IPS DF 4.7 (cell line): ENCODE results near the gene PMEL.
"Not testable (repeated sequence)": the region's sequence is repeated elsewhere in the genome, so short reads cannot be mapped to it uniquely, and the experiment has no call there.

Source experiments
- DNase-seq: peaks from one replicate; pipeline ENCODE4 v3.0.0-alpha.2; 2013; ENCODE audit warnings: low spot score; ENCODE audit errors: extremely low read depth

Gene PMEL

DNA sequence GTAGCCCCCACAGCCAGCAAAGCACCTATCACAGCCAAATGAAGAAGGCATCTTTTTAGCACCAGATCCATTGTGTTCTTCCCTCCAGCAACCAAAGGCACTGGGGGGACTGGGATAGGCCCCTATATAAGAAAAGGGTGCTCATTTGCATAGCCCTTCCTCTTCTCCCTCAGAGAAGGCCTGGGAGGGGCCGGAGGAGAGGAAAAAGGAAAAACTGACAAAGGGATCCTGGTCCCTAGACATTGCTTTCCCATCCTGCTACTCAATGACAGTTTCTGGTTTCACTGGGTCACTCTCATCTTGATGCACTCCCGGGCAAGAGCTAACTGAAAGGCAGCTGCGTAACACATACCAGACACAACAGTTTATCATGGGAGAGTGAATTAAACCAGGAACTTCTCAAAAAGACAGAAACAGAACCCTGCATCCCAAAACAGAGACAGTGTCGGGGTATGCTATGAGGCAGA lies at the start of gene PMEL:
Gene PMEL (minus strand): TSS at position 102 of the 467 bp plus-strand sequence. CDS start 31 bp downstream, at position 71.
- DNase-seq = no peak

DNA sequence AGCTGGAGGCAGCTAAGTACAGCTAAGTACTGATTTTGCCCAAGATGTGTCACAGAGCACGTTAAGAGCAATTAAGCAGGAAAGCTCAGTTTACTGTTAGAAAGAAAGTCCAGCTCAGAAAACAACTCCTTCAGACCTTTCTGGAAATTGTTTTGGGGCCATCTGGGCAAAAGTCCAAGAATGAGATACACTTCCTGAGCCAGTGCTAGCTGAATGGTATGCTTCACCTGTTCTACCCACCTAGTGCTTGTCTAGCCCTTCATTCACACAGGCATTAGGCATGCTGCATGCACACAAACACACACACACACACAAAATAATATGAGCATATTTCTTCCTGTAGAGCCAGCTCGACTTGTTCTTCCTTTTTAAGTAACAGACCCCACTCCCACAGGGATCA lies 48.4 kb upstream of the PMEL start:
- DNase-seq = no peak

DNA sequence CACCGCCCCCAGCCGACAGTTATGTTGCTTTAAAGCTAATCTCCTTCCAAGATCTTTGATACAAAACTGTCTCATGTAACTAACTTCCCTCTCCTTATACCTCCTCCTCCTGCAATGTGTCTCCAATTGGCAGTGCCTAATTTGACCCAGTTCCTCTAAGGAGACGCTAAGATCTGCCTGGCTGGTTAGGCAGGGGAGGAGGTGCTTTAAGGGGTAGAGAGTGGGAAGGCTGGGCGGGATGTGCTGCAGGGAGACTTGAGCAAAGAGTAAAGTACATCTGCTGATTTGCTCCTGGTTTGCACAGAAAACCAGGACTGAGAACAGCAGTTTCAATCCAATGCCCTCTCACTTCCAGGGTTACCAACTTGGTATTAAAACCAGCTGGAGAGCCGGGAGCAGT lies 47.6 kb upstream of the PMEL start:
- no peak for DNase-seq

DNA sequence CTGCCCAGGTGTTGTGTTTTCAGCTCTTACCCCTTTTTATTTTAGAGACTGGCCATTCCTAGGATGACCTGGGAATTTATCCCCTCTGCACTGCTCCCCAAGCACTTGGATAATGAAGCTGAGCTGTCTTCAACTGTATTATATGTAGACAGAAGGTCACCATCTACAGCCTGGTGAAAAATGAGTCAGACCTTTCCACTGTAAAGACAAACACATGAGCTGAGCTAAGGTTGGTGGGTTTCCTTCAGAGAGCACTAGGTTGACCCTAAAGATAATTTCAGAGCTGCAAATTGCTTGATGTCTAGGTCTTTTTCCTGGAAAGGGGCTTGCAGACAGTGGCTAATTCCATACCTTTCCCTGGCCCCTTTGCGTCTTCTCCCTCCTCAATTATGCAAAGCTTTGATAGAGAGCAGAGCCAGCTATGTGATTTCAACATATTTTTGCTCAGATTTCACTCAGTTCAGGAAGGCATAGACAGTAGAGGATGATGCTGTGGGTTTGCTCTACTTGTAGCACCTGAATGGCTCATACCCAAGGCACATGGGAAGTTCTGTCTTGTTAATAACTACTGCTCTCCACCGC lies 45.8 kb upstream of the PMEL start:
- DNase-seq = no peak

DNA sequence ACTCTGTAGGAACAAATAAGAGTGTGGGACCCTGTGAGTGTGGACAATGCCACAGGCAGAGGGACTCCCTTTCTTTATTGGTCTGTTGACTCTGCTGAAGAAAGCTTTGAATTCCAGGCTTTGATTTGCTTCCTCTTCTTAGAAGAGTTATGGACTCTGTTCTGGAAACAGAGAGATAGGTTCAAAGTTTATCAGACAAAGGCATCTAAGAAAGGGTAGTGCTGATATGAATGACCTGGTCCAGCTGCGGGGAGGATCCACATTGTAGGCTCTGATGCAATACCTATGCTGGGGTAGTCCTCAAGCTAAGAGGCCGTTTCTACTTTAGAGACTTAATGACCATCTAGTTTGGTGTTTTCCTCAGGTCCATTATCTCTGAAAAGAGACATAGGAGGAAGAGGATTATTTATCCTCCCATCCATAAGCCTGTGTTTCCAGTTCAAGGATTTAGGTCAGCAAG lies 44.3 kb upstream of the PMEL start:
- DNase-seq = no peak

DNA sequence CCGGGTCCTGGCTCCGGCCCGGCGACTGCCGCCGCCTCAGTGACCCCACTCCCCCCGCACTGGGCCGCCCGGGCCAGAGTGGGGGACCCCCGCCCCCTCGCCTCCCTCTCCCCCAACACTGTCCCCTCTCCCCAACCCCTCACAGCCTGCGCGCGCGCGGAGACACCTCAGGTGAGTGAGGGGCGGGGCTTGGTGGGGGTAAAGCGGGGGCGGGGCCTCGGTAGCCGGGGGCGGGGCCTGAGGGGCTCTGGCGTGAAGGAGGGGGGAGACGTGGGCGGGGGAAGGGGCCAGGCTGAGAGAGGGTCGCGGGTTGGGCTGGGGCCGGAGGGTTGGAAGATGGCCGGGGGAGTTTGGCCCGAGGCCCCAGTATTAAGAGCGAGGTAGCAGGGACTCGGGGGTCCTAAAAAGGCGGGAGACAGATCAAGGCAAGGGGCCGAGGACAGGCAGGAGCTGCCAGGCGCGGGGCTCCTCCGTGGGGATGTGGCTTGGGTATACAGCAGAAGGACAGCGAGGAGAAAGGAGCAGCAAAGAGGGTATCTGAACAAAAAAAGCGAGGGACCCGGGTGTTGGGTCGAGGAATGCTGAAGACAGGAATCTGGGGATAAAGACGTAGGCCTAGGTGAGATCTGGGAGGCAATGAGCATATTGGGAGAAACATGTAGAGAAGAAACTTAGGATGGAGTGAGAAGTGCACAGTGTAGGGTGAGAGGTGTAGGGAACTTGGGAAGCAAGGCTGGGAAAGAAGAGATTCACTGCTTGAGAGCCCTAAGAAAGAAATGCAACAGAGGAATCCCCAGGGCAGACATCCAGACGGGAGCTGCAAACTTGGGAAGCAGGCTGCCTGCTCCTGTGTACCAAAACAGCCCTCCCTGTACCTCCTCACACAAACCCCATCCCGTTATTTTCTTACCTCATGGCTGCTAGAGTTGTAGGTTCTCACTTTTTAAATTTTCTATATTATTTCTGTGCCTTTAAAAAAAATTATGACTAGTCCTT lies 42.0 kb upstream of the PMEL start:
- no peak for DNase-seq

DNA sequence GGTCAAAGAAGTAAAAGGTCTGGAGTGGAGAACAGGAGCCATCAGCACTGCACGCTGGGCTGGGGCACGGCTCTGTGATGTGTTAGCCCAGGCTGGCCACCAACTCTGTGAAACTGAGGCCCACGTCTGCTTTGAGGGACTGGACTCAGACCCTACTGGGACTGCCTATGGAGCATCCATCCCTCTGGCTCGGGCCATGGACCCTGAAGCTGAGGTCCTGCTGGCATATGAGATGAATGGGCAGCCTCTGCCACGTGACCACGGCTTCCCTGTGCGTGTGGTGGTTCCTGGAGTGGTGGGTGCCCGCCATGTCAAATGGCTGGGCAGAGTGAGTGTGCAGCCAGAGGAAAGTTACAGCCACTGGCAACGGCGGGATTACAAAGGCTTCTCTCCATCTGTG lies 38.4 kb upstream of the PMEL start:
- DNase-seq = no peak

DNA sequence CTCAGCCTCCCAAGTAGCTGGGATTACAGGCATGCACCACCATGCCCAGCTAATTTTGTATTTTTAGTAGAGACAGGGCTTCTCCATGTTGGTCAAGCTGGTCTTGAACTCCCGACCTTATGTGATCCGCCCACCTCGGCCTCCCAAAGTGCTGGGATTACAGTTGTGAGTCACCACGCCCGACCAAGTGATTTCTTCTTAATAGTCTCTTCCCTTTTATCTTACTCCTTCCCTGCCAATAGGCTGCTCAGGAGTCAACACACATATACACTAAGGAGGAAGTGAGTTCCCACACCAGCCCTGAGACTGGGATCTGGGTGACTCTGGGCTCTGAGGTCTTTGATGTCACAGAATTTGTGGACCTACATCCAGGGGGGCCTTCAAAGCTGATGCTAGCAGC lies 37.5 kb upstream of the PMEL start:
- DNase-seq = not testable (repeated sequence)

DNA sequence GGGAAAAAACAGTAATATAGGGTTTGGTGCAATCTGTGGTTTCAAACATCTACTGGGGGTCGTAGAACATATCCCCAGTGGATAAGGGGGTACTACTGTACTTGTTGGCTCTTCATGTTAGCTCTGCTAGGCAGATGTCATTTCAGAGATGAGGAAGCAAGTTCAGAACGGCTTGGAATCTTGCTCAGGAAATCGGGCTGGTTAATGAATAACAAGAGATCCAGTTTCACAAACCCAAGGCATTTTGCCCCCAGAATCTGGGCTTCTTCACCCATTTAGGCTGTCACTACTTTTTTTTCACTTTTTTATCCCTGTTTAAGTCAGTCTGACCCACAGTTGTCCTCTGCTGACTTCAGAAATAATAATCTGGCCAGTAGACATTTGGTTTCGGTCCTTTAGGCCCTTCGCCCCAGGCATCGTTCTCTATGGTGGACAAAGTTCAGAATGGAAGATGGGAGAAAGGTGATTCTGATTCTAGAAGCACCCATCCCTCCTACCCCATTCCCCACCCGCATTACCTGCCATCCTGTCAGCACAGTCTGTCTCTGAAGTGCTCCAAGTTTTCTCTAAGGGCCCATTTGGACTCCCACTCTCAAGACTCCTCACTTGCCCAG lies 35.8 kb upstream of the PMEL start:
- no peak for DNase-seq

DNA sequence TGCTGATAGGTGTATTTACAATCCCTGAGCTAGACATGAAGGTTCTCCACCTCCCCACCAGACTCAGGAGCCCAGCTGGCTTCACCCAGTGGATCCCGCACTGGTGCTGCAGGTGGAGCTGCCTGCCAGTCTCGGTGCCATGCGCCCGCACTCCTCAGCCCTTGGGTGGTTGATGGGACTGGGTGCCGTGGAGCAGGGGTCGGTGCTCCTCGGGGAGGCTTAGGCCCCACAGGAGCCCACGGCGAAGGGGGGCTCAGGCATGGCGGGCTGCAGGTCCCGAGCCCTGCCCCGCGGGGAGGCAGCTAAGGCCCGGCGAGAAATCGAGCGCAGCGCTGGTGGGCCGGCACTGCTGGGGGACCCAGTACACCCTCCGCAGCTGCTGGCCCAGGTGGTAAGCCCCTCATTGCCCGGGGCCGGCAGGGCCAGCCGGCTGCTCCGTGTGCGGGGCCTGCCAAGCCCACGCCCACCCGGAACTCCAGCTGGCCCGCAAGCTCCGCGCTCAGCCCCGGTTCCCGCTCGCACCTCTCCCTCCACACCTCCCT lies 34.2 kb upstream of the PMEL start:
- not testable (repeated sequence) for DNase-seq

DNA sequence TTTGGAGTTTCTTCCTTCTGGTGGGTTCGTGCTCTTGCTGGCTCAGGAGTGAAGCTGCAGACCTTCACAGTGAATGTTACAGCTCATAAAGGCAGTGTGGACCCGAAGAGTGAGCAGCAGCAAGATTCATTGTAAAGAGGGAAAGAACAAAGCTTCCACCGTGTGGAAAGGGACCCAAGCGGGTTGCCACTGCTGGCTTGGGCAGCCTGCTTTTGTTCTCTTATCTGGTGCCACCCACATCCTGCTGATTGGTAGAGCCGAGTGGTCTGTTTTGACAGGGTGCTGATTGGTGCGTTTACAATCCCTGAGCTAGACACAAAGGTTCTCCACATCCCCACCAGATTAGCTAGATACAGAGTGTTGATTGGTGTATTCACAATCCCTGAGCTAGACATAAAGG lies 33.7 kb upstream of the PMEL start:
- DNase-seq = not testable (repeated sequence)

DNA sequence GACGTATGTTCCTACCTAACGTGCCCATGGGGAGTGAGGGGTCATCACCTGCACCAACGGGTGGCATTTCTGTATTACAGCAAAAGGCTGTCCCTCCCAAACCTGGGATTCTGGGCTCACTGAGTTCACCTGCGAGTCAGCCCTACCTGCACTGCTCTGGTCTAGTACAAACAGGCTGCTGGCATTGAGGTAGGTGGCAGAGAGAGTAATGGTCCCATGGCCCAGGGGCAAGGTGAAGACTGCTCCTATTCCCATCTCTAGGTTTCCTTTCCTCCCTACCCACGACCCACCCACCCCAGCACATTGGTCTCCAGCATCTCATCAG lies 31.7 kb upstream of the PMEL start:
- no peak for DNase-seq

DNA sequence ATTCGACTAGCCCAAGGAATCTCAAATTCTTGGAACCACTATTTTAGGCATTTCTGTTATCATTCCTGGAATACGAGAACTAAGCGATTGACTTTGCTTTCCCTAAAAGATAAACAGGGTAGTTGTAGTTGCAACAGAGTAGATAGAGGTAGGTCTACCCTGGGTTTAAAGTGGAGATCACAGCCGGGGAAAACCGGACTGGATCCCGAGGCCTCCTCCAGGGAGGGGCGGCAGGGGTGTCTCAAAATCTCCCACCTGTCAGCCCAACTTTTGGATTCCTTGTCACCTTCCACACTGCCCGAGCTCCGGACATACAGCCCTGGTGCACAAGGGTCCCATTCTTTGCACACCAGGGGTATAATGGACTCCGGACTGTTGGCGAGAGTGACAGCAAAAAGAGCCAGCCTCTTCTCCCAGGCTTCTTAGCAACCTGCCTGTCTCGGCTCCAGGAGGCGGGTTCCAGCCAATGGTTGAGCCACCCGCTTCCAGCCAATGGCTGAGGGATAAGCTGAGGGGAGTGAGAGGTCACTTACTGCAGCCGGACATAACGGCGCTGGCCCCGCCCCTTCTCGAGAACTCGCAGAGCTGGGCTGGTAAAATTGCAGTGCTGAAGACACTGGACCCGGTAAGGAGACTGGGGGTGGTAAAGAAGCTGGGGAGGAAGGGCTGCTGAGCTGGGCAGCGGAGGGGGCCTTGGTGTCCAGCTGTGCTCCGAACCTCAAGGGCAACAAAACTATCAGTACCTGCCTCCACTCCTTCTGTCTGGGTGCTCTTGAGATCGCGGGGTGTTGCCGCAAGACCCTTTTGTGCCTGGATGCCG lies 31.1 kb upstream of the PMEL start, which contains the start of gene SUOX:
Gene SUOX (plus strand): TSS at position 562 of the 820 bp plus-strand sequence. CDS start 4,946 bp downstream, outside the sequence.
- peak; percentile 95 for DNase-seq

DNA sequence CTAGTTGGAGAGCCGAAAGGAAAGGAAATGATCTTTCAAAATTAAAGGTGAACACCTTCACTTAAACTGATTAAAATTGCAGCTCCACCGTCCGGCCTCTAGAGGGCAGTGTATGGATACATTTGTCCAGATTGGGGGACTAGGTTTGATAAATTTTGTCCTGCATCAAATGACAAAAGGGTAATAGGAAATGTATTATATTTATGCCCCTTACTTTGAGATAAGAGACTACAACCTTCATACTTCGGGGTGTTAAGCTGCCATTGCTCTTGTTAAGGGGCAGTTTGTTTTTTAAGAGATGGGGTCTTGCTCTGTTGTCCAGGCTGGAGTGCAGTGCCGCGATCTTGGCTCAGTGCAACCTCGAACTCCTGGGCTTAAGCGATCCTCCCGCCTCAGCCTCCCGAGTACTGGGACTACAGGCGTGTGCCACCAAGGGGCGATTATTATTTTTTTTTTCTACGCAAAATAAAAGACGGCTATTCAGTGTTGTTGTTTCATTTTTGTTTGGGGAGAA lies 30.4 kb upstream of the PMEL start:
- DNase-seq = no peak

DNA sequence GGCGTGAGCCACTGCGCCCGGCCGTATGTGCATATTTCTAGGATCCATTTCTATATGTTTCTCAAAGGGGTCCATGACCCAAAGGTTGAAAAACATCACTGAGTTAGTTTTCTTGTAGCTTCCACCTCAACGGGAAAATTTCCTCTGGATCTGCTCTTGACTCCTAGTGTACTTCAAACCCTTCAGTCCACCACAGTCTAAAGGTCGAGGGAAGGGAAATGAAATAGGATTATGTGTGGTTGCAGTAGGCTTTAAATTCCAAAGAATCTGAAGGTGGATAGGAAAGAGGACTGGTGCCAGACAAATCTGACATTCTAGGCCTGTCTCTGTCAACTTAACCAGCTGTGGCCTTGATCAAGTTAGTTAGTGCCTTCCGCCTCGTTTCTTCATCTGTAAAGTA lies 29.5 kb upstream of the PMEL start:
- DNase-seq = no peak

DNA sequence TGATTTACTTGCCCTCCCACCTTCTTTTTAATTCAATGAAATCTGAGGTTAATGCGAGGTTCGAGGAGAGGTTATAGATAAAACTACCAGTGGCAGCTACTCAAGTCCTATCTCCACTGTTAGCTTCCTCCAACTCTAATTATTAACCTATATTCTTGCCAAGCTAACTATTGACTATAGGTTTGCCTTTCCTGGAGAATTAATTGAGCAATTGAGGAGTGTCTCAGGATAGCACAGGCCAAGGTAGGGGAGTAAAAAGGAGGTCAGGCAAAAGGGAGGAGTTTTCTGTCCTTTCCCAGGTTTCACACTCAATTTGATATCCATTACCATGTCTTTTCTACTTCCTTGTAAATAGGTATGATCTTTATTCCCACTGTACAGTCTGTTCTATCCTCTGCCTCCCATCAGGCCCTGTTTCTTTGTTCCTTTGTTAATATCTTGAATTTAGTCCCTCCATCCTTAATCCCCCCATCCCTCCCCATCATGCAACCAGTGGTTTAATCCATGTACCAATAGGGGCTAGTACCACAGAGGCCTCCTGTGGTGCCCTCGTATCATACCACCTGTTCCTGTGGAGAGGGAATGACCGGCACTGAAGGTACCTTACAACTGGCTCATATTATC lies 27.5 kb upstream of the PMEL start:
- no peak for DNase-seq

DNA sequence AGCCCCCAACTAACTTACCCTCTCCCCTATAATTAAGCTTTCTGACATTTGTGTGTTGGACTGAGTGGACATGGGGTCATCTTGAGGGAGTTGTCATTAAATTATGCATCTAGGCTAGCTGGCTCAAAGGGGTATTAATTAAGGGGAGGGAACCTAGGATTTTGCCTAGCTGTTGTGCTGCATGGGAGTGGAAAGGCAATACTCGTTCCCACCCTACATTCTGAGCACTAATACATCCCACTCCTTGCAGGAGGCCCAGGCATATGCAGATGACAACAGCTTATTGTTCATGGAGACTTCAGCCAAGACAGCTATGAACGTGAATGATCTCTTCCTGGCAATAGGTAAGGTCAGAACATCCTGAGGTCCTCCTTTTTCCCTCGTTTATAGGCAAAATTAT lies 25.3 kb upstream of the PMEL start:
- DNase-seq = no peak

DNA sequence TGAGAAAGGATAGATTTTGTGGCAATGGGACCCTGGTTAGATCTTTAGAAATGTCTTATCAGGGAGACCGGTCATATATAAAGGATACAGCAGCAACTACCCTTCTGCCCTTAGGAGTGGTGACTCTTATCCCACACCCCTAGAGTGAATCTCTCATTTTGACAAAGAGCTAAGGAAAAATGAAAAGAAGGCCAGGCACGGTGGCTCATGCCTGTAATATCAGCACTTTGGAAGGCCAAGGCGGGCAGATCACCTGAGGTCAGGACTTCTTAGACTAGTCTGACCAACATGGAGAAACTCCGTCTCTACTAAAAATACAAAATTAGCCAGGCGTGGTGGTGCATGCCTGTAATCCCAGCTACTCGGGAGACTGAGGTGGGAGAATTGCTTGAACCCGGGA lies 20.1 kb upstream of the PMEL start:
- DNase-seq = not testable (repeated sequence)

DNA sequence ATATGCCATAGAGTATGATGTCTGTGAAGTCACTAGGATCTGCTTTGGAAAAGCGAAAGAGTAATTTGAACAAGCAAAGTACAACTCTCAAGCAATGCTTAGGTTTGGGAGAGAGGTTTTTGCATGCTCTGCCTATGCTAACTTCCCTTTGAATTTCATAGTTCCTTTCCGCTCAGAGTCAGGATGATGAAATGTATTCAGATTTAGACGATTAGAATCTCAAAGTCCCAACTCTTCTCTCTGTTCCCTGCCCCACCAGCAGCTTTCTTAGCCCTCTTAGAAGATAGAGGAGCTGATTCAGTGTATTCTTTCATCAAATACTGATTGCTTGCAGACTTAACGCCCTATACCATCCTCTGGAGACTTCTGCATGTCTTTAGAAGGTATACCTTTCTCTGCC lies 19.5 kb upstream of the PMEL start:
- DNase-seq = no peak

DNA sequence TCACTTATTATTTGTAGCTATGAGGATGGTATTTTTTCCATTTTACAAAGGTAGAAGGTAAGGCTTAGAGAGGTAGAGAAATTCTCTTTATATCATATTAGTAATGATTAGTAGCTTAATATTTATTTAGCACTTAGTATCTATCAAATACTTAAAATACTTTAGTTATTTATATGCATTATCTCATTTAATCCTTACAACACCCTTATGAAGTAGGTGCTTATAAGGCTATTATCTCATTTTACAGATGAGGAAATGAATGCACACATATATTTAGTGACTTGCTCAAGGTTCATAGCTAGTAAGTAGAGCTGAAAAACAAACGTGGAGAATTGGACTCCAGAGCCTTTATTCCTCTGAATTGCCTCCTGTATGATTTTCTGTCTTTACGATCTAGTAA lies 19.0 kb upstream of the PMEL start:
- DNase-seq = no peak
